ENCODE data around the gene PPP4R2. TPM values are rescaled to one million over a fixed set of nuclear protein-coding genes. Genes with fewer than 3 reads are reported as not detected.

Gene PPP4R2
- total RNA-seq, 4 donors from 2014 or later: 22.7 to 38.9 (median 30.6) TPM

- H3K36me3 ChIP-seq: no peaks in the 10 kb centered on the region
- no peak overlapping the region for H3K27ac ChIP-seq
- H3K9me3 ChIP-seq: no peaks in the 10 kb centered on the region
- DNase-seq: no peak
- H3K27me3 ChIP-seq: no peaks in the 10 kb centered on the region
- no peaks in the 10 kb centered on the region for H3K4me1 ChIP-seq
- intact Hi-C loops (cut with DNase I): no loop called here
- H3K4me3 ChIP-seq: no peak overlapping the region
- 43 to 44% methylated on average over 2 to 3 of the region's 3 CpGs for WGBS, 2 donors
- TF ChIP-seq CTCF (IDR thresholded peaks at IDR 0.05) (no peak), POLR2A (IDR thresholded peaks at IDR 0.05) (no peak)
These were observed 118.1 kb downstream of the PPP4R2 start for GRCh38 chr3:73114711-73115110.

- Histone ChIP-seq H3K9me3 (no peaks in the 10 kb centered on the region), H3K36me3 (no peaks in the 10 kb centered on the region), H3K4me1 (no peaks in the 10 kb centered on the region), H3K4me3 (no peak overlapping the region), H3K27ac (no peak overlapping the region), H3K27me3 (no peaks in the 10 kb centered on the region)
- intact Hi-C loops (cut with DNase I): no loop called here
- no peak for TF ChIP-seq POLR2A (IDR thresholded peaks at IDR 0.05)
- no peak for TF ChIP-seq CTCF (IDR thresholded peaks at IDR 0.05)
- DNase-seq: no peak
- 55 to 57% methylated on average over 2 of the region's 2 CpGs for WGBS, 2 donors
These were observed 119.2 kb downstream of the PPP4R2 start for GRCh38 chr3:73115806-73116205.

Small RNA genes lying within 50 kb of the gene (small RNA-seq; reads per million reads assigned to genes)
- gene RNU2-64P (0 to 0.30 (median 0.04) reads per million in 4 donors), gene RNU6-557P (0 reads per million in 4 donors), gene RNU7-19P (0 reads per million in 4 donors)

Other genes with a start within 250 kb of the PPP4R2 start
- gene SHQ1, start 148.4 kb upstream of the PPP4R2 start, total RNA-seq: 10 to 100 TPM in 3 of 4 donors, 1 to 10 TPM in 1; 6.7 to 13.4 (median 12.5) TPM
- gene GXYLT2, start 108.8 kb upstream of the PPP4R2 start, total RNA-seq: 10 to 100 TPM in 1 of 4 donors, 1 to 10 TPM in 2, not detected in 1; 2.0 to 18.1 (median 3.1) TPM
- 1 to 10 TPM; 1.1 to 6.3 (median 4.4) TPM for gene EBLN2, start 64.8 kb downstream of the PPP4R2 start, total RNA-seq

All from esophagus squamous epithelium (tissue), 5 donors.